Measurements from ENCODE around the gene FAIM2.

FAIM2 gene

GRCh38 chr12:49824416-49824815 lies 79.3 kb downstream of the FAIM2 start:
- DNase-seq (ENCODE audit: low read depth) = no peak

- DNase-seq (ENCODE audit: low read depth) = no peak
These were observed 79.7 kb downstream of the FAIM2 start for GRCh38 chr12:49823951-49824350.

- no peak for DNase-seq (ENCODE audit: low read depth)
These were observed 80.3 kb downstream of the FAIM2 start for GRCh38 chr12:49823350-49823749.

- DNase-seq (ENCODE audit: low read depth) = no peak
These were observed 82.1 kb downstream of the FAIM2 start for GRCh38 chr12:49821373-49822287.

DNA sequence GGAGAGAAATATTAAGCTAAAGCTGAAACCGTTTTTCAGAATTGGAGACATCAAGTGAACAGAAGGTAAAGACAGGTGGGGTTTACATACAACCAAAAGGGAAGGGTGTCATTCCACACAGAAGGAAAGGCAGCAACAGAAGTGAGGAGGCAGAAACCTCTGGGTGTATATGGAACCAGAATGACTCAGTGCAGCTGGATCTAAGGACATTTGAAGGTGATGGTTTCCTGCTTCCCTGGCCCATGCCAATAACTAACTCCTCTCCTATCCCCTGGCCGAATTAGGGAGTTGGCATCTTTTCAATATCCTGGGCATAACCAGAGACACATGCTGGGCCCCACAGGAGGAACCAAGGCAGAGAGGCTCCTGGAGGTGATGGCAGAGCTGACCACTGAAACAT lies 83.9 kb downstream of the FAIM2 start:
- no peak for DNase-seq (ENCODE audit: low read depth)

DNA sequence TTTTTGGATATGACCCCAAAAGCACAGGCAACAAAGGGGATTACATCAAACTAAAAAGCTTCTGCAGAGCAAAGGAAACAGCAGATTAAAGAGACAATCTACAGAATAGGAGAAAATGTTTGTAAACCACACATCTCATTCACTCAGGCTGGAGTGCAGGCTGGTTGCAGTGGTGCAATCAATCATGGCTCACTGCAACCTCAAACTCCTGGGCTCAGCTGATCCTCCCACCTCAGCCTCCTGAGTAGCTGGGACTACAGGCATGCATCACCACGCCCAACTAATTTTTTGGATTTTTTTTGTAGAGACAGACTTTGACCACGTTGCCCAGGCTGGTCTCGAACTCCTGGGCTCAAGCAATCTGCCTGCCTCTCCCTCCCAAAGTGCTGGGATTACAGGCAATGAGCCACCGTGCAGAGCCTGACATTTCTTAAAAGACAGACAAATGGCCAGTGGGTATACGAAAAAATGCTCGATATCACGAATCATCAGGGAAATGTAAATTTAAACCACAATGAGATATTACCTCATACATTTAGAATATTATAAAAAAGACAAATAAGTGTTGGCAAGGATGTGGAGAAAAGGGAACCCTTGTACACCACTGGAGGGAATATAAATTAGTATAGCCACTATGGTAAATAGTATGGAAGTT lies 85.3 kb downstream of the FAIM2 start:
- DNase-seq (ENCODE audit: low read depth) = no peak

All from fibroblast of the conjunctiva (primary cell).